HG03095 (cell line): ENCODE results near the gene PCED1B.
A peak's percentile ranks its signal among the peaks of the same experiment; 100 is the strongest.
"Not testable (repeated sequence)": the region's sequence is repeated elsewhere in the genome, so short reads cannot be mapped to it uniquely, and the experiment has no call there.

Experiments
- ATAC-seq: cut with Tn5 transposase; IDR thresholded peaks from one replicate; pipeline ENCODE4 v1.9.1; 2021; ENCODE audit warnings: moderate library complexity; ENCODE audit not compliant: unreplicated experiment

PCED1B gene

GRCh38 chr12:47268501-47269454 is 189.4 kb downstream of the PCED1B start:
- ATAC-seq, result peak; percentile 77

GRCh38 chr12:47269916-47270315 is 190.5 kb downstream of the PCED1B start:
- ATAC-seq, result no peak

DNA sequence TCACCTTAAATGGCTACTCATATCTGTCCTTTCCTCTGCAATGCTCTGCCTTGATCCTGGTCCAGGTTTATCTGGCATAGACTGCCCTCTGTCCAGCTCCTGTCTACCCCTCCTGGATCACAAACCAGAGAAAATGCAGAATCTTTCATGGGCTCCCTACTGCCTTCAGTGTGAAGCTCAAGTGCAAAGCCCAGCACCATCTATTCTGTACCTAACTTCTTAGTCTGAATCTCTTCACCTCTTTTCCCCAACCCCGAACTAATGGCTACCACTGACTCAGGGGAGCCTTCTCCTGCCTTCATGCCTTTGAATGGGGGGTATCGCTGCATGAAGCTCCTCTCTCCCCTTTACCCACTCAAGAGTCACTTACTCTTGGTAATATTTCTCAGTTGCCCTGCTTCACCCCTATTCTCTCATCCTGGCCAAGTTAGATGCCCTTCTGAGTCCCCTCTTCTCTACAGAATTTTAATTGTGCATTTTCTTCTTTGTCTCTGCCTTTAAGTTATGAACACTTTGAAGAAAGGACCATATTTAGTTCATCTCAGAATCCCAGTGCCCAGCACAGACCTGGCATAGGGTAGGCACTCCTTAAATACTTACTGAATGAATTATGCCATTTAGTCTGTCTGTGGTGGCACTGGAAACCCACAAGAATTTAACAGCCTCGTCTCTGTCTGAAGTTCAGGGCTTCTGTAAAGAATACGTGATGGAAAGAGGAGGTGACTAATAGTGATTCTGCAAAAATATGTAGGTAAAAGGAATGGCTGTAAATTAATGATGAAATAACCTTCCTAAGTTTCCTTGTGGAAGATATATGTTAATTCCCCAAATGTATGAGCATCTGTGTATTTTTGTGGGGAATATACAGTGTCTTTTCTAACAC is 191.6 kb downstream of the PCED1B start:
- no peak for ATAC-seq

- no peak for ATAC-seq
Observed at GRCh38 chr12:47271800-47272239, 192.4 kb downstream of the PCED1B start.

DNA sequence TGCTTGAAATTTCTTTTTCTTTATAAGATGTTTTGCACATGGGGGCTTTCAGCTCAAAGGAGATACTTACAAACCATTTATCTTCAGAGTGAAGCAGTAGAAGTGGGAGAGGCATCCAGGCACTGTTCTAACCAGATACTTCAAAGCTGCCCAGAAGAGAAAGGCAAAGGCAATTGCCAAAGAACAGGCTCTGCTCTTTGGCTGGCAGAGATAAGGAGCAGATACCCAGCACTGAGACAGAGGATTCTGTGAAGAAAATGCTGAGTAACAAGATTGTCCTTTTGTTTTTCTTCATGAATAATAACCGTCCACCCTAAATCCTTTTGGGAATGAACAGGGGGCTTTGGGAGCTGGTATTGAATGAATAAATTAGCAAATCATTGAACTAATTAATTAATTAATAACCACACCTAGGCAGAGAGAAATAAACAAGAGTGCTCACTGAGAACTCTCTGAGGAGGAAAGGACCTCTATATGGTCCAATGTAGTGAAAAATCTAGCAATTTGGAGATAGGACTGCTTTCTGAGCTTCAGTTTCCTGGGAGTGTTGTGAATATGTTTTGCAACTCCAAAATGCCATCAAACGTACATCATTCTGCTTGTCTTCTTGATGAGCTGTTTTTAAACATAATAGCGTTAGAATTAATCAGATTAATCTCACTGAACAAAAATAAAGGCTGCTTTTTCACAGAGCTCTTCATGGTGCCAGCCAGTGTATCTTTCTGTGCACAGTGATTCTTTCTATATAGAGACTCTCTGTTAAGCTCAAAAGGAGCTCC is 193.2 kb downstream of the PCED1B start:
- ATAC-seq, result no peak

GRCh38 chr12:47273191-47273626 is 193.8 kb downstream of the PCED1B start:
- no peak for ATAC-seq

GRCh38 chr12:47274760-47275159 is 195.3 kb downstream of the PCED1B start:
- ATAC-seq, result no peak

DNA sequence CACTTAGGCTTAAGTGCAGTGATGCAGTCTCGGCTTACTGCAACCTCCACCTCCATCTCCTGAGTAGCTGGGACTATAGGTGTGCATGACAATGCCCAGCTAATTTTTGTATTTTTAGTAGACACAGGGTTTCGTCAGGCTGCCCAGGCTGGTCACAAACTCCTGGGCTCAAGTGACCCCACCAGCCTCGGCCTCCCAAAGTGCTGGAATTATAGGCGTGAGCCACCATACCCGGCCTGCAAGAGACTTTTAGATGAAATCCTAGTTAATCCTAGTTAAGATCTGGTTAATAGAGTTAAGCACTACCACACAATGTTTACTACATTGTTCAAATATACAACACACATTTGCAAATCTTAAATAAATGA is 196.8 kb downstream of the PCED1B start:
- no peak for ATAC-seq

GRCh38 chr12:47276621-47277309 is 197.3 kb downstream of the PCED1B start:
- ATAC-seq, result peak; percentile 91

DNA sequence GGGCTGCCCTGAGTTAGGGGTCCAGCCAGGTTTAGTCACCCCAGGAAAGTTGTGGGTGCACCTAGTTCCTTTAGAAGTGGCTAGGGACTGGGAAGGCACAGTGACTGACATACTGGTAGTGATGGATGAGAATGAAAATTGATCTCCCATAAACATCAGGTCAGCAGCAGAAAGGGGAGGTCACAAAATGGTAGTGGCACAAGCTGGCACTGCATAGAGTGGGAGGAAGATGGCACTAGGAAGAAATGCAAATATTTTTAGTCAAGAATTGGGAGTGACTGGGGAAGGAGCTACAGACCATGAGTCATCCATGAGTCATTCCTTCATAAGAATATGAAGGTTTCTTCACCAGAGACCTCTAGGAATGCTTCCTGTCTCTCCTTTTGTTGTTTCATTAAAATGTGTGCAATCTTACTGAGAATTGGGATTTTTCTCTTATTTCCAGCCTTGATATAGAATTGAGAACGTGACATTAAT is 198.6 kb downstream of the PCED1B start:
- no peak for ATAC-seq

- not testable (repeated sequence) for ATAC-seq
Observed at GRCh38 chr12:47279758-47280157, 200.3 kb downstream of the PCED1B start.

DNA sequence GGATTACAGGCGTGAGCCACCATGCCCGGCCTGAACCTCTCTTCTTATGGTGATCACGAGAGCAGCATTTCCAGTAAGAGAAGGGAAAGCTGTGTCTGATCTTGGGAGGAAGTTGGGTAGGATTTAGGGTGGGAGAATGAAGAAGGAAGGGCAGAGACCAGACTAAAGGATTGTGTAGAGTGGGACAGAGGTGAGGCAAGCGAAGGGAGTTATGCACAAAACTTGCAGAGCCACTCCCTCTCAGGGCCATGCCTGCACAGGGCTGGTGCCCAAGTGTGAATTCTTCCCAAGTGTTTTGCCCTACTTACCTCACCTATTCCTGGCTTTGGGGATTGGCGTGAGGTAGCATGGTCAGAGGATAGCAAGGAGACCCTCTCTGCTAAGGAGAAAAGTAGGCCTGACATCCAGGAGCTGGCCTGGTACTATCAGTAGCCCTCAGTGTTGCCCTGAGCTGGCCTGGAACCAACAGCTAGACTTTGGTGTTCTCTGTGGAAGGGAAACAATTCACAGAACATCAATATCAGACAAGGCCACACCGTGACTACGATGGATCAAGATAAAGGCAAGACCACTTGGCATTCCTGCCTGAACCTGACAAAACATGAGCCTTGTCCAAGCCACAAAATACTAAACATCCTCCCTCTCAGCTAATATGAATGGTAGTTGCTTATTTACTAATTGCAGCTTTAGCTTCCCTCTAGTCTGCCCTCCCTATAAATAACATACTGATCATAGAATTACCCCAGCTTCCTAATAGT is 201.3 kb downstream of the PCED1B start:
- no peak for ATAC-seq

GRCh38 chr12:47281667-47282171 is 202.3 kb downstream of the PCED1B start:
- no peak for ATAC-seq

DNA sequence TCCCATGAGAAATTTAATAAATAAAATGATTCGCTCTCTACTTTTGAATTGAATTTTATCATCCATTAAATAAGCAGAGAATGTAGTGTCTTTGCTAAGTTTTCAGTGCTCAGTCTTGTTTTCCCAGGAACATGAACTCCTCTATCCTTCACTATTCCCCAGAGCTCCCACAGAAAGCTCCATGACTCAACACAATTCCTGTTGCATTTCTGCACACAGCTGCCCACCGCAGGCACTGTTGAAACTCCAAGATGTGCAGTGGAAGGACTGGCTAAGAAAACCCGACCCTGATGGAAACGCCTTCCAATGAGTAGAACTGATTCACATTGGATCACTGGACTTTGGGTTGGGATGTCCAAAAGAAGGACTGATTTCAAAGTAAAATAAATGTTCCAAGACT is 202.8 kb downstream of the PCED1B start:
- ATAC-seq, result no peak
